SK-N-SH (cell line): Measurements from ENCODE around the gene CDK5RAP2. TPM values are rescaled to one million over a fixed set of nuclear protein-coding genes. Genes with fewer than 3 reads are reported as not detected.

ENCODE experiments used
- CTCF ChIA-PET: fragments of 300-600, 350-600 bp; formaldehyde crosslinking; extraction: SDS; loops from one replicate; lab custom pipeline; 2021; lab: Yijun Ruan, JAX
- POLR2A ChIA-PET: fragments of 350-600 bp; sonication (Branson Sonifier 250); formaldehyde crosslinking; extraction: SDS; loops from one replicate; lab custom pipeline; 2020; ENCODE audit warnings: antibody characterized with exemption, inconsistent platforms; lab: Yijun Ruan, JAX
- DNase-seq: peaks from one replicate; pipeline ENCODE4 v3.0.0; 2012
- H2AFZ ChIP-seq: fragments of 200-600 bp; sonication (generic); 2 replicates; pipeline ENCODE4 v1.8.1; 2016; ENCODE audit warnings: antibody characterized with exemption, mild to moderate bottlenecking, low read depth
- H3F3A ChIP-seq: fragments of 200-600 bp; sonication (generic); replicated peaks from 2 replicates; pipeline ENCODE3; 2016; ENCODE audit warnings: antibody characterized with exemption, mild to moderate bottlenecking; ENCODE audit not compliant: insufficient read depth
- H3K27ac ChIP-seq, 2 experiments: fragments of 200-500 bp in 1 of 2; fragments of 200-600 bp in 1 of 2; sonication (Bioruptor generic) in 1 of 2; sonication (generic), shearing (Covaris generic) in 1 of 2; 2 replicates each; pipeline versions ENCODE4 v1.5.1 to v1.6.1; 2014 to 2016; ENCODE audit warnings: low read depth in 2 of 2, inconsistent platforms in 1 of 2, low read length in 1 of 2, mild to moderate bottlenecking in 1 of 2, mixed read lengths in 1 of 2
- H3K27me3 ChIP-seq: fragments of 200-600 bp; sonication (generic), shearing (Covaris generic); 2 replicates; pipeline ENCODE4 v1.6.1; 2016; ENCODE audit warnings: mixed run types; ENCODE audit not compliant: insufficient read depth
- H3K36me3 ChIP-seq, 2 experiments: fragments of 200-500 bp in 1 of 2; fragments of 200-600 bp in 1 of 2; sonication (Bioruptor generic) in 1 of 2; sonication (generic) in 1 of 2; replicated peaks in 1 of 2; 2 replicates each; pipeline versions ENCODE3 to v1.5.1; 2014 to 2016; ENCODE audit warnings: low read length in 1 of 2, mild to moderate bottlenecking in 1 of 2; ENCODE audit not compliant: insufficient read depth in 2 of 2, control insufficient read depth in 1 of 2
- H3K4me1 ChIP-seq, 2 experiments: fragments of 200-500 bp in 1 of 2; fragments of 200-600 bp in 1 of 2; sonication (Bioruptor generic) in 1 of 2; sonication (generic), shearing (Covaris generic) in 1 of 2; 2 replicates each; pipeline versions ENCODE4 v1.5.1 to v1.6.1; 2014 to 2016; ENCODE audit warnings: low read depth in 1 of 2, low read length in 1 of 2, mixed run types in 1 of 2; ENCODE audit not compliant: insufficient read depth in 2 of 2, control insufficient read depth in 1 of 2
- H3K4me2 ChIP-seq: fragments of 200-600 bp; sonication (generic), shearing (Covaris generic); 2 replicates; pipeline ENCODE4 v1.6.1; 2017; ENCODE audit warnings: mixed run types
- H3K4me3 ChIP-seq, 2 experiments: fragments of 200-500 bp in 1 of 2; fragments of 200-600 bp in 1 of 2; sonication (Bioruptor generic) in 1 of 2; sonication (generic), shearing (Covaris generic) in 1 of 2; 2 replicates each; pipeline versions ENCODE4 v1.5.1 to v1.8.1; 2014 to 2016; ENCODE audit warnings: low read depth in 2 of 2, inconsistent platforms in 1 of 2, low read length in 1 of 2, mild to moderate bottlenecking in 1 of 2, mixed read lengths in 1 of 2, moderate library complexity in 1 of 2
- H3K79me2 ChIP-seq: fragments of 200-600 bp; sonication (generic); 2 replicates; pipeline ENCODE4 v1.8.1; 2017; ENCODE audit warnings: mild to moderate bottlenecking; ENCODE audit not compliant: insufficient read depth
- H3K9ac ChIP-seq: fragments of 200-600 bp; sonication (generic); 2 replicates; pipeline ENCODE4 v1.6.1; 2017; ENCODE audit warnings: mixed run types
- H3K9me2 ChIP-seq: fragments of 200-600 bp; sonication (generic); 2 replicates; pipeline ENCODE4 v1.6.1; 2017; ENCODE audit warnings: mixed run types
- H3K9me3 ChIP-seq: fragments of 200-600 bp; sonication (generic); 2 replicates; pipeline ENCODE4 v1.6.1; 2017; ENCODE audit warnings: mixed run types, mild to moderate bottlenecking, moderate library complexity
- H4K20me1 ChIP-seq: fragments of 200-600 bp; sonication (generic); 2 replicates; pipeline ENCODE4 v1.6.1; 2017; ENCODE audit warnings: mild to moderate bottlenecking, mixed run types; ENCODE audit not compliant: insufficient read depth
- CHD2 ChIP-seq: fragments of 150-350 bp; IDR thresholded peaks from 2 replicates; pipeline ENCODE4 v1.6.1; 2018; ENCODE audit warnings: low read length; ENCODE audit not compliant: partially characterized antibody
- ELF1 ChIP-seq: IDR thresholded peaks from 2 replicates; pipeline ENCODE4 v1.4.0; 2012
- EP300 ChIP-seq, 2 experiments: IDR thresholded peaks; 2 replicates each; pipeline versions ENCODE4 v1.4.0 to v1.6.1; 2012; ENCODE audit warnings: borderline replicate concordance in 1 of 2, low read depth in 1 of 2, low read length in 1 of 2
- FOXM1 ChIP-seq: IDR thresholded peaks from 2 replicates; pipeline ENCODE4 v1.4.0; 2012; ENCODE audit warnings: low read depth, mild to moderate bottlenecking
- RXRA ChIP-seq: IDR thresholded peaks from 2 replicates; pipeline ENCODE4 v1.4.0; 2012; ENCODE audit warnings: low read depth, mild to moderate bottlenecking, borderline replicate concordance
- TAF1 ChIP-seq: IDR thresholded peaks from 2 replicates; pipeline ENCODE4 v1.6.1; 2012; ENCODE audit warnings: low read depth, mild to moderate bottlenecking, low read length, moderate library complexity, borderline replicate concordance
- TCF12 ChIP-seq: IDR thresholded peaks from 2 replicates; pipeline ENCODE4 v1.4.0; 2012
- TEAD4 ChIP-seq: IDR thresholded peaks from 2 replicates; pipeline ENCODE4 v1.4.0; 2012; ENCODE audit warnings: mild to moderate bottlenecking, borderline replicate concordance; ENCODE audit not compliant: insufficient read depth
- WGBS: methylation state at CpG from one replicate; pipeline ENCODE4 v1.1.6; 2017; ENCODE audit warnings: low lambda C conversion rate; 5-methylcytosine and 5-hydroxymethylcytosine counted together
- polyA plus RNA-seq, 3 experiments: library from polyadenylated mRNA; depleted of rRNA; stranded (reverse); fragments of >200 nt; gene quantifications; 2 replicates each; pipeline ENCODE4 v1.2.3, GENCODE V29; 2012
- TF ChIP-seq, protein P1 (sequence below): IDR thresholded peaks from 2 replicates; pipeline ENCODE4 v1.4.0; 2012; ENCODE audit warnings: low read depth, borderline replicate concordance
- TF ChIP-seq, protein P2 (sequence below): fragments of 150-350 bp; IDR thresholded peaks from 2 replicates; pipeline ENCODE4 v1.6.1; 2017; ENCODE audit warnings: antibody characterized with exemption, low read length, low read depth, borderline replicate concordance
- TF ChIP-seq, protein P3 (sequence below): IDR thresholded peaks from 2 replicates; pipeline ENCODE4; 2012

The CDK5RAP2 gene
- polyA plus RNA-seq, 1 of the 3 experiments (the other 2 are of a cell fraction): 20.7 TPM

DNA sequence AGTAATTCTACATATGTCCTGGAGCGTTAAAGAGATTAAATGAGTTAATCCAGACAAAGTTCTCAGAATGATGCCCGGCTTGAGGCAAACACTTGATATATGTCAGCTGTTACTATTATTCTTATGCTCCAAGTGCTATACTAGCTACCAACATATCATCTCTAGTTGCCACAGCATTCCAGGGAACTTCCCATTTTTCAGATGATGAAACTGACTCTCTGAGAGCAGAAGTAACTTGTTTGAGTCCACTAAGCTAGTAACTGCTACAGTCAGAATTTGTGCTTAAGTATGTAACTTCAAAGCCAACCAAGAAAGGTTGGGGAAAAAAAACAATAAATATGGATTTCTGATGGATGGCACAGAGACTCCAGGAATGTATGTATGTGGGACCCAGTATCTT is 98.1 kb downstream of the CDK5RAP2 start (continued):
- TF ChIP-seq TEAD4: no peak
- TF ChIP-seq RXRA: no peak
- no peak for TF ChIP-seq TCF12
- TF ChIP-seq CHD2: no peak

DNA sequence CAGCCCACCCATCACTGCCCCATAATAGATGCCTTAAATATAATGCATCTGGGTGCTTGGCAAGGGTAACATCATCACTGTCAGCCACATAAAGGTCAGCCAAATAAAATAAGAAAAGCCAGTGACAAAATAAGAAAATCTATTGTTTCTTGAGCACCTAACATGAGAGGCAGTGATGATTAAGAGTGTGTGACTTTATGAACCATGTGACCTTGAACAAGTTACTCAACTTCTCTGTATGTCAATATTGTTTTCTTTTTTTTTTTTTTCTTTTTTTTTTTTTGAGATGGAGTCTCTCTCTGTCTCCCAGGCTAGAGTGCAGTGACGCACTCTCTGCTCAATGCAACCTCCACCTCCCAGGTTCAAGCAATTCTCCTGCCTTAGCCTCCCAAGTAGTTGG is 98.7 kb downstream of the CDK5RAP2 start:
- no peaks in the 10 kb centered on the region for H4K20me1 ChIP-seq
- H3K4me2 ChIP-seq: no peak overlapping the region
- no peak for DNase-seq
- no peaks in the 10 kb centered on the region for H3K9me3 ChIP-seq
- H3K4me3 ChIP-seq: no peak overlapping the region
- H2AFZ ChIP-seq: no peak overlapping the region
- 100% methylated on average over 1 of the region's 1 CpG for WGBS
- H3K27ac ChIP-seq: peak overlapping the region in 1 of 2 experiments; percentile 14; a peak in 1 of 4 replicates
- peaks cover 6 to 13% of the 10 kb centered on the region in 2 experiments for H3K36me3 ChIP-seq
- peaks cover 5% of the 10 kb centered on the region for H3F3A ChIP-seq
- H3K79me2 ChIP-seq: no peaks in the 10 kb centered on the region
- TF ChIP-seq, protein P1, sequence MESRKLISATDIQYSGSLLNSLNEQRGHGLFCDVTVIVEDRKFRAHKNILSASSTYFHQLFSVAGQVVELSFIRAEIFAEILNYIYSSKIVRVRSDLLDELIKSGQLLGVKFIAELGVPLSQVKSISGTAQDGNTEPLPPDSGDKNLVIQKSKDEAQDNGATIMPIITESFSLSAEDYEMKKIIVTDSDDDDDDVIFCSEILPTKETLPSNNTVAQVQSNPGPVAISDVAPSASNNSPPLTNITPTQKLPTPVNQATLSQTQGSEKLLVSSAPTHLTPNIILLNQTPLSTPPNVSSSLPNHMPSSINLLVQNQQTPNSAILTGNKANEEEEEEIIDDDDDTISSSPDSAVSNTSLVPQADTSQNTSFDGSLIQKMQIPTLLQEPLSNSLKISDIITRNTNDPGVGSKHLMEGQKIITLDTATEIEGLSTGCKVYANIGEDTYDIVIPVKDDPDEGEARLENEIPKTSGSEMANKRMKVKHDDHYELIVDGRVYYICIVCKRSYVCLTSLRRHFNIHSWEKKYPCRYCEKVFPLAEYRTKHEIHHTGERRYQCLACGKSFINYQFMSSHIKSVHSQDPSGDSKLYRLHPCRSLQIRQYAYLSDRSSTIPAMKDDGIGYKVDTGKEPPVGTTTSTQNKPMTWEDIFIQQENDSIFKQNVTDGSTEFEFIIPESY: no peak
- no peak for TF ChIP-seq TAF1
- TF ChIP-seq ELF1: no peak
- no peak for TF ChIP-seq TEAD4
- TF ChIP-seq, protein P2, sequence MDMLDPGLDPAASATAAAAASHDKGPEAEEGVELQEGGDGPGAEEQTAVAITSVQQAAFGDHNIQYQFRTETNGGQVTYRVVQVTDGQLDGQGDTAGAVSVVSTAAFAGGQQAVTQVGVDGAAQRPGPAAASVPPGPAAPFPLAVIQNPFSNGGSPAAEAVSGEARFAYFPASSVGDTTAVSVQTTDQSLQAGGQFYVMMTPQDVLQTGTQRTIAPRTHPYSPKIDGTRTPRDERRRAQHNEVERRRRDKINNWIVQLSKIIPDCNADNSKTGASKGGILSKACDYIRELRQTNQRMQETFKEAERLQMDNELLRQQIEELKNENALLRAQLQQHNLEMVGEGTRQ: no peak
- no peak for TF ChIP-seq FOXM1
- H3K4me1 ChIP-seq: peaks cover 12 to 23% of the 10 kb centered on the region in 2 experiments; a peak in 2 of 4 replicates
- no peaks in the 10 kb centered on the region for H3K9me2 ChIP-seq
- no peaks in the 10 kb centered on the region for H3K27me3 ChIP-seq
- ChIA-PET CTCF (interaction anchor here (1.3 kb wide), 1 partner anchor 50 kb away, joined by 5 read pairs; no protein-coding TSS in a partner anchor), POLR2A (no interaction called here)
- no peak overlapping the region for H3K9ac ChIP-seq

DNA sequence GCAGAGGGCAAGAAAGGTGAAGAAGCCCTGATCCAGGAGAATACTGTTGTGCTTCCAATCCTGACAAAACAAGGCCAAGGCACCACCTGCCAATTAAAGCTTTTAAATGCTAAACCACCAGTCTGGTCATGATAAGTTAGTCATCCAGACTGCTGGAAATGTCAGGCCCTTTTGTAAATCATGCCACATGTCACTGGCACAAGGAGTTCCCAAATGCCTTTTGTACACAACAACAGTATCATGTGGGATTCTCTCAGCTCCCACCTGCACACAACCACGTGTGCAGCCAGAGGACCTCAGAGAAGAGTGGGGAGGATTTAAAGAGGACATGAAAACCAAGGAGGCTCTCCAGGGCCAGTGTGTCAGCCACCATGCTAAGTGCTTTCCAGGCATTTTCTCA is 99.3 kb downstream of the CDK5RAP2 start:
- Histone ChIP-seq H3K79me2 (no peaks in the 10 kb centered on the region), H2AFZ (no peak overlapping the region), H3K36me3 (peaks cover 2 to 13% of the 10 kb centered on the region in 2 experiments), H3K9ac (no peak overlapping the region), H3K9me3 (no peaks in the 10 kb centered on the region), H3K27me3 (no peaks in the 10 kb centered on the region), H4K20me1 (no peaks in the 10 kb centered on the region), H3K4me1 (peaks cover 12 to 19% of the 10 kb centered on the region in 2 experiments; a peak in 2 of 4 replicates), H3K9me2 (no peaks in the 10 kb centered on the region), H3K4me2 (no peak overlapping the region), H3F3A (peaks cover 5% of the 10 kb centered on the region), H3K4me3 (no peak overlapping the region), H3K27ac (peak overlapping the region in 1 of 2 experiments; percentile 14; a peak in 1 of 4 replicates)
- ChIA-PET CTCF (interaction anchor here (1.3 kb wide), 1 partner anchor 50 kb away, joined by 5 read pairs; no protein-coding TSS in a partner anchor), POLR2A (no interaction called here)
- no peak for TF ChIP-seq EP300 (IDR thresholded peaks at IDR 0.05; ENCODE audit: borderline replicate concordance in 1 of 2, low read depth in 1 of 2, low read length in 1 of 2)
- TF ChIP-seq, protein P3, sequence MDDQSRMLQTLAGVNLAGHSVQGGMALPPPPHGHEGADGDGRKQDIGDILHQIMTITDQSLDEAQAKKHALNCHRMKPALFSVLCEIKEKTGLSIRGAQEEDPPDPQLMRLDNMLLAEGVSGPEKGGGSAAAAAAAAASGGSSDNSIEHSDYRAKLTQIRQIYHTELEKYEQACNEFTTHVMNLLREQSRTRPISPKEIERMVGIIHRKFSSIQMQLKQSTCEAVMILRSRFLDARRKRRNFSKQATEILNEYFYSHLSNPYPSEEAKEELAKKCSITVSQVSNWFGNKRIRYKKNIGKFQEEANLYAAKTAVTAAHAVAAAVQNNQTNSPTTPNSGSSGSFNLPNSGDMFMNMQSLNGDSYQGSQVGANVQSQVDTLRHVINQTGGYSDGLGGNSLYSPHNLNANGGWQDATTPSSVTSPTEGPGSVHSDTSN: peak; percentile 29; the same call in 1 of the 2 replicates
- no peak for DNase-seq
- WGBS: 40% methylated on average over 1 of the region's 1 CpG
